HEK293T (cell line): Measurements from ENCODE around the gene R3HDM1.

Experiments
- ARNT ChIP-seq: fragments of 450-650 bp; IDR thresholded peaks from 2 replicates; pipeline ENCODE4 v1.6.1; 2017; ENCODE audit warnings: mild to moderate bottlenecking
- FOXM1 ChIP-seq: fragments of 450-650 bp; IDR thresholded peaks from 2 replicates; pipeline ENCODE4 v1.6.1; 2017; ENCODE audit warnings: mild to moderate bottlenecking, borderline replicate concordance
- HDGF ChIP-seq: fragments of 450-650 bp; IDR thresholded peaks from 2 replicates; pipeline ENCODE4 v1.6.1; 2017; ENCODE audit warnings: antibody characterized with exemption, borderline replicate concordance
- LEF1 ChIP-seq: fragments of 450-650 bp; IDR thresholded peaks from 2 replicates; pipeline ENCODE4 v1.6.1; 2017; ENCODE audit warnings: mild to moderate bottlenecking, borderline replicate concordance
- NFRKB ChIP-seq: fragments of 450-650 bp; IDR thresholded peaks from 2 replicates; pipeline ENCODE4 v1.6.1; 2016; ENCODE audit warnings: mild to moderate bottlenecking, moderate library complexity
- SP1 ChIP-seq: fragments of 450-650 bp; IDR thresholded peaks from 2 replicates; pipeline ENCODE4 v1.6.1; 2017
- SUZ12 ChIP-seq: fragments of 450-650 bp; IDR thresholded peaks from 2 replicates; pipeline ENCODE4 v1.6.1; 2016; ENCODE audit warnings: mild to moderate bottlenecking
- ZNF384 ChIP-seq: fragments of 450-650 bp; IDR thresholded peaks from 2 replicates; pipeline ENCODE4 v1.6.1; 2016

DNA sequence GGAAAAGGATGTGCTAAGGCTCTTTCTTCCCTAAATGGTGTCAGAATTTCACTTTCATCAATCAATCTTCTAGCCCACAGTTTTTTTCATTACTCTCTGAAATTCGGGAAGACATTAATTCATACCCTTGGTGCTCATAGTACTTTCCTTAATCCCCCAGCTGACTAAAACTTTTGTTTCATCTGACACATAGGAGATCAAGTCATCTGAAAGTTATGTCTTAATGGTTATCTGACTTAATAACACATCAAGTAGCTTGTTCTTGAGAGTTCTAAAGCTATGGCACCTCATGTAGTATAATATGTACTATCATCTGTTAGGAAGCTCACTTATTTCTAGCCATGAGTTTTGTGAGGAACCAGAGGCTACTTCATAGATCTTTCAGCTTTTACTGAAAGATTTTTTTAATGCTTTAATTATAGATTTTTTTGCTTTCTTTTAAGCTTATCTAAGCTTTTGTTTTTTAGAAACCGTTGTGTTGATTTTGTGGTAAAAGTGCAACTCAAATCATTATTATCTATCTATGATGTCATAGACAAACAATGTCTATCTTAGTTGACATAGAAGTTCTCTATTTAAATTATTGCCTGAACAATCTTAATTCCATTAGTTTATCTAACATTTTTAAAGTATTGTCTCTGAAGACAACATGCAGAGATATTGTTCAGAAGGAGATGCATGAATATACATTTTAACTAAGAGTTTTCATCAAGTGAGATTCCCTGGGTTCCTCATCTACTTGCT is 116.7 kb downstream of the R3HDM1 start:
- TF ChIP-seq NFRKB: no peak
- no peak for TF ChIP-seq SP1
- no peak for TF ChIP-seq ARNT
- no peak for TF ChIP-seq ZNF384
- TF ChIP-seq HDGF: no peak
- TF ChIP-seq SUZ12: no peak
- no peak for TF ChIP-seq LEF1
- TF ChIP-seq FOXM1: no peak
